NCI-H2227 treated with DMSO at 0.1 percent for 48 hours (cell line): ENCODE data around the gene ALS2CL.

Experiments
- DNase-seq: peaks from one replicate; lab custom pipeline; 2025; lab: John Stamatoyannopoulos, UW

Gene ALS2CL

GRCh38 chr3:46678280-46678679 is 15.2 kb downstream of the ALS2CL start:
- no peak for DNase-seq

- DNase-seq, result no peak
These were observed 16.1 kb downstream of the ALS2CL start for GRCh38 chr3:46677411-46677726.

DNA sequence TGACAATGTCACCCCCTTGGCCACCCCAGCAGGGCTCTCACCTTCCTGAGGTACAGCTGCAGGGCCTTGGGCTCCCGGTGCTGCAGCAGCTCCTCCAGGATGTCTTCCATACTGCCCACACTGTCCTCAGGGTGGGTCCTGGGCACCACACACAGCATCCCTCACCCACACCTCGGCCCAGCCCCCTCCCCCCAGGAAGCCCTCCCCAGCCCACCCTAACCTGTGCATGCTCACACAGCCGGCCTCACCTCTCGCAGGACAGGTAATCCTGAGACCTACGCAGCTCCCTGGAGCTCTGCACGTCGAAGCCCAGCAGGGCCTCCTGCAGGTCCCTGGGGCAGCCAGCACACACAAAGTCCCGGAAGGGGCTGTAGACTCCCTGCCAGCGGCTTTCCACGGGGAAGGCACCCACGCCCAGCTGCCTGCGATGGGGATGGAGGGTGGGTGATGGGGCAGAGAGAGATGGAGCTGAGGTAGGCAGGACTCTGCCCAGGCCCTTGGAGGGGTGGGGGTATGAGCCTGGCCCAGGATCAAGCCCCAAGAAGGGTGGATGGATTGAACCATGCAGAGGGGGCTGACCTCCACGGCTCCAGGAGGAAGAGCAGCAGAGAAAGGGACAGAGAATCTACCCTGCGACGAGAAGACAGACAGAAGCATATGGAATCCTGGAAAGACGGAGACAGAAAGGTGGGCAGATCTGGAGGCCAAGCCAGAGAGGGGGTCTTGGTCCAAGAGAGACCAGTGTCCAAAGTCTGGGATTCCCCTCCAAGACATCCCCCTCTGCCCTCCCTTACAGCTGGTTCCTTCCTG is 16.7 kb downstream of the ALS2CL start:
- no peak for DNase-seq

- DNase-seq, result no peak
These were observed 17.5 kb downstream of the ALS2CL start for GRCh38 chr3:46675843-46676567.

DNA sequence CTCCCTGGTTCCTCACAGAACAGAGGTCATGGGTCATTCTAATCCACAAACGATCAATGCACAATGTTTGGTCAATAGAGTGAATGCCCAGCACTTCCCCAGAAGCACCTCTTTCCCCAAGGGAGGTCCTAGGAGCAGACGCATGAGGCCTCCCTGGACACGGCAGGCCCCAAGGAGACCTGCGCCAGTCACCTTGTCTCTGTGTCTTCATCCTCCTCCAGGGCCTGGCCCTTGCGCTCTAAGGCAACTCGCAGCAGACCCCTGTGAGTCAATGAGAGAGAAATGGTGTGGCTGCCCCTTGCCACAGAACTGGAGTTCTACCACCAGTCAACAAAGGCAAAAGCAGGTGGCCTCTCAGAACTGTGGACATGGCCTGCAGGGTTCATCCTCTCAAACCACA is 18.1 kb downstream of the ALS2CL start:
- DNase-seq, result no peak

- no peak for DNase-seq
These were observed 19.2 kb downstream of the ALS2CL start for GRCh38 chr3:46674031-46674845.

DNA sequence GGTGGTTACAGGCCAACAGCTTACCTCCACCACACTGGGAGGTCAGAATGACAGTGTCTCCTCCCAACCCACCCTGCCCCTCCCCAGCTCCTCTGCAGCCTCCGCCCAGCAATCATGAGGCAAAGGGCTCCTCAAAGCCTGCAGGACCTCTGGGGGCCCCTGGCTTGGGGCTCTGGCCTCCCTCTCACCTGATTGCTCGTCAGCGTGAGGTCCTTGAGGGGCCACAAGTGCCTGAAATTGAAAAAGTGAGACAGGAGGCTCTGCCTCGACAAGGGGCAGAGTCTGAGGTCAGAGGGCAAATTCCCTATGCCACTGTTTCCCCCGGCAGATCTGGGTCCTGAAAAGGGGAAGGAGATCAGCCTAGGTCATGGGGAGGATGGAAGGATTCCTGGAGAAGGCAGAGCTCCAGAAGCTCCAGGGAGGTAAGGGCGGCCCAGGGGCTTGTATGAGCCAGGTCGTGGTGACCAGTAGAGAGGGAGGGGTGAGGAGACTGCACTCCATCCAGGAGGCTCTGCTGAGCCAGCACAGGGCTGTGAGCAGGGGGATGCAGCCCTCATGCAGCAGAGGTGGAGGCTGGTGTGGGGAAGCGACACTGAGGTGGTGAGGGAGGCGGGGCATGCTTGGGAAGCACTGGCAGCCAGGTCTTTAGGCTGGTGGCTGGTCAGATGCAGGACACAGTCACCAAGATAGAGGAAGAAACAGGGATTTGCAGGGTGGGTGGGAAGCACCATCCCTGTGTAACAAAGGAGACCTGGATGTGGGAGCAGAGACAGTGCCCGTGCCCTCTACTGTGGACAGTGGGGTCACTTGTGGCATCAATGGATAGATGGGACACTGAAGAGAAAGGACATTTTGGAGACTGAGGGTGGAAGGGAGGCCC is 20.1 kb downstream of the ALS2CL start:
- no peak for DNase-seq

- no peak for DNase-seq
These were observed 21.2 kb downstream of the ALS2CL start for GRCh38 chr3:46672349-46672695.

DNA sequence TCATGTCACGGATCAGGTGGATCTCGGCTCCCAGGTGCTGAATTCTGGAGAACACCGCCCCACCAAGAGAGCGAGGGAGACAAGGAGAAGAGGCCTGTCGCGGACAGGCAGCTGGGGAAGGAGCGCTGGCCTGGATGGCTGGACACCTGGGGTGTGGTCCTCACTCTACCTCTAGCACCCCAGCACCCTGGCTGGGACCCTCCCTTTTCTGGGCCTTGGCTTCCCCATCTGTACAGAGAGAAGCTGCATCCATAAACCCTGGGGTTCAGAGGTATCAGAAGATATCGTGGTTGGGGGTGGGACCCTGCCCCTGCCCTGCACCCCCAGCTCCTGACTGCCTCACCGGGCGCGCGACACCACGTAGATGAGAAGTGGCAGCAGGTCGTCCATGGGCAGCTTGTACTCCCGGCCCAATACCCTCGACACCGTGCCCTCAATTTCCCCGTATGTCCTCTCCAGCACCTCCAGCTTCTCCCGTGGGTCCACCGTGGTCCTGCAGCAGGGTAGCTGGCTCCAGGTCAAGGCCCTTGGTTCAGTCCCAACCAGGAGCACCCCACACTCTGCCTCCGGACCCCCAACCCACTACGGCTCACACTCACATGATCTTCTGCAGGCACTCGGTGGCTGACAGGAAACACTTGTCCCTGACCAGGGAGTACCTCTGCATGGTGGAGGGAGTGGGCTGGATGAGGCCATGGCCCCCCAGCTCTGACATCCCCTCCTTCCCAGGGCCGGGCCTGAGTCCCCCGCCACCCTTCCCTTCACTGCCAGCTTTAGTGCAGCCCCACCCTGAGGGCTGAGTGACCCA is 21.7 kb downstream of the ALS2CL start:
- no peak for DNase-seq

- no peak for DNase-seq
These were observed 22.5 kb downstream of the ALS2CL start for GRCh38 chr3:46670891-46671427.

GRCh38 chr3:46670000-46670890 is 23.2 kb downstream of the ALS2CL start:
- no peak for DNase-seq

DNA sequence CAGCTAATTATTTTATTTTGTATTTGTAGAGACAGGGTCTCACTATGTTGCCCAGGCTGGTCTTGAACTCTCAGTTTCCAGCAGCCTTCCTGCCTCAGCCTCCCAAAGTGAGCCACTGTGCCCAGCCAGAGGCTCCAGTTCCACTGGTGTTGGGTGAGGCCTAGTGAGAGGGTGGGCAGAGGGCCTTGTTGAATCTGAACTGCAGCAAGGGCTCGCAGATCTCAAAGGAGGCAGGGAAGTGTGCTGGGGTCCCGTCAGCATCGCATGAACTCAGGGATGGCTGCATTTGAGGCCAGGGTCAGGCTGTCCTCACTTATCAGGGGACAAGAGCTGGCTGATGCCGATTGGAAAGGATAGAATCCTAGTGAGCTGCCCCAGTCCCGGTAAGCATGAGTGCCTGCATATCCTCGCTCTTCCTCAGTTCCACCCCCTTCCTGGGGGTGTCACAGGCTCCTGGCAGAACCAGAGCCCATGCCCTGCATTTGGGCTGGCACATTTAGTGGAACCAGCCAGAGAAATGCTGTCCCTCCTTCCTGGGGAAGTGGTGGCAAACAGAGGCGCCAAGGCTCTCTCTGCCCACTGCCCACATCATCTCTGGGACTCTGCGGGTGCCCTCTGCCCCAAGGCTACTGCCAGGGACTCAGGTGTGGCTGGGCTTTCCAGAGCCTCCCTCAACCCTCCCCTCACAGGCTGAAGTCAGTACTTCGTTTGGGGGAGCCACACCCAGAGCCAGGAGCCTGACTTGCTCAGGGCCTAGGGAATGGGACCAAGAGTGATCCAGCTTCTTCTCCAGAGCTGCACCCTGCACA is 24.1 kb downstream of the ALS2CL start:
- no peak for DNase-seq

DNA sequence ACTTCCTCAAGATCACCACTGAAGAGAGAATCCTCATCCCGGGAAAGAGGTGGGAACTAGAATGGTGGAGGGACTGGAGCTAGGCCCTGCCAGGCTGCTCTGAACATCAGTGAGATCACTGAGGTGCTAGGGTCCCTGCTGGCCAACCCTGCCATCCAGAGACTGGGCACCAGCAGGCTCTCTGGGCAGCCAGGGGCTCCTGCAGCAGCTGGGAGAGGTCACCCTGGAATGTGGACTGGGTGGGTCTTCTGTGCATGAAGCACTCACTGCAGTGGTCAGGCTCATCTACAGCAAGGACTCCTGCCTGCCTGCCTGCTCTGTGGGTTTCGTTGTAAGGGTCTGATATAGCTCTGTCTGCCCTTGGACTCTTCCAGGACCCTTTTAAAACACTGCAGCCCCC is 24.9 kb downstream of the ALS2CL start:
- no peak for DNase-seq

GRCh38 chr3:46668116-46668515 is 25.4 kb downstream of the ALS2CL start:
- no peak for DNase-seq

DNA sequence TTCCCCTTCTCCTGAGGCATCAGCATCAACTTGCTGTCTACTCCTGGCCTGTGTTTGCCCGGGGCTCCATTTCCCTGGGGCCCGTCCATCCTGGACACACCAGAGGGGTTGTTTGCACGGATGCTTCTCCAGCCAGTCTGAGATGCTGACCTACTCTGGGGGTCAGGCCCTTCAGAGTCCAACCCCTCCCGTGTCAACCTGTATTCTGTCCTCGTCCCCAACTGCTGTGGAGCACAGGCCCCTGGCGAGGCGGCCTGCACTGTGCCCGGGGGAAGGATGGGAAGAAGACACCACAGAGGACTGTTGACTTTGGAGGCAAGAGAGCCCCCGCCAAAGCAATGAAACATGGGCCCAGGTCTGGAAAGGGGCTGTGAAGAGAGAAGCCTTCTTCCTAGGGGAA is 25.8 kb downstream of the ALS2CL start:
- no peak for DNase-seq

- DNase-seq, result no peak
These were observed 26.3 kb downstream of the ALS2CL start for GRCh38 chr3:46667061-46667621.

- DNase-seq, result no peak
These were observed 27.0 kb downstream of the ALS2CL start for GRCh38 chr3:46666453-46666845.

GRCh38 chr3:46665763-46666452 is 27.6 kb downstream of the ALS2CL start:
- no peak for DNase-seq
